ENCODE results near the gene FAM199X. TPM values are rescaled to one million over a fixed set of nuclear protein-coding genes. Genes with fewer than 3 reads are reported as not detected.

FAM199X gene
- total RNA-seq (10 to 100 TPM; 16.7 to 28.2 (median 21.1) TPM), polyA plus RNA-seq (10 to 100 TPM in 2 of 3 donors, 1 to 10 TPM in 1; 8.6 to 23.6 (median 15.9) TPM)
- long read RNA-seq, donor 1, full-length matches to known transcripts: 2 of 2 reads
- long read RNA-seq, donor 1, partial matches to known transcripts: 0 of 2 reads
- long read RNA-seq, donor 1, other reads (novel, unspliced or antisense): 0 of 2 reads
- long read RNA-seq, donor 2, full-length matches to known transcripts: 2 of 30 reads
- long read RNA-seq, donor 2, partial matches to known transcripts: 28 of 30 reads
- long read RNA-seq, donor 2, other reads (novel, unspliced or antisense): 0 of 30 reads
- long read RNA-seq, donor 3, full-length matches to known transcripts: 4 of 4 reads
- long read RNA-seq, donor 3, partial matches to known transcripts: 0 of 4 reads
- long read RNA-seq, donor 3, other reads (novel, unspliced or antisense): 0 of 4 reads
- long read RNA-seq, donor 4, full-length matches to known transcripts: 1 of 2 reads
- long read RNA-seq, donor 4, partial matches to known transcripts: 0 of 2 reads
- long read RNA-seq, donor 4, other reads (novel, unspliced or antisense): 1 of 2 reads
- long read RNA-seq, donor 5, full-length matches to known transcripts: 28 of 36 reads
- long read RNA-seq, donor 5, partial matches to known transcripts: 1 of 36 reads
- long read RNA-seq, donor 5, other reads (novel, unspliced or antisense): 7 of 36 reads
- long read RNA-seq, donor 6, partial matches to known transcripts: 0 of 1 reads
- long read RNA-seq, donor 6, other reads (novel, unspliced or antisense): 1 of 1 reads
- long read RNA-seq, donor 7, full-length matches to known transcripts: 3 of 3 reads
- long read RNA-seq, donor 7, partial matches to known transcripts: 0 of 3 reads
- long read RNA-seq, donor 7, other reads (novel, unspliced or antisense): 0 of 3 reads
- long read RNA-seq, donor 8, full-length matches to known transcripts: 7 of 7 reads
- long read RNA-seq, donor 8, partial matches to known transcripts: 0 of 7 reads
- long read RNA-seq, donor 8, other reads (novel, unspliced or antisense): 0 of 7 reads
- long read RNA-seq, donor 9, partial matches to known transcripts: 11 of 11 reads
- long read RNA-seq, donor 9, other reads (novel, unspliced or antisense): 0 of 11 reads
- long read RNA-seq, donor 10, full-length matches to known transcripts: 1 of 1 reads
- long read RNA-seq, donor 10, partial matches to known transcripts: 0 of 1 reads
- long read RNA-seq, donor 10, other reads (novel, unspliced or antisense): 0 of 1 reads

DNA sequence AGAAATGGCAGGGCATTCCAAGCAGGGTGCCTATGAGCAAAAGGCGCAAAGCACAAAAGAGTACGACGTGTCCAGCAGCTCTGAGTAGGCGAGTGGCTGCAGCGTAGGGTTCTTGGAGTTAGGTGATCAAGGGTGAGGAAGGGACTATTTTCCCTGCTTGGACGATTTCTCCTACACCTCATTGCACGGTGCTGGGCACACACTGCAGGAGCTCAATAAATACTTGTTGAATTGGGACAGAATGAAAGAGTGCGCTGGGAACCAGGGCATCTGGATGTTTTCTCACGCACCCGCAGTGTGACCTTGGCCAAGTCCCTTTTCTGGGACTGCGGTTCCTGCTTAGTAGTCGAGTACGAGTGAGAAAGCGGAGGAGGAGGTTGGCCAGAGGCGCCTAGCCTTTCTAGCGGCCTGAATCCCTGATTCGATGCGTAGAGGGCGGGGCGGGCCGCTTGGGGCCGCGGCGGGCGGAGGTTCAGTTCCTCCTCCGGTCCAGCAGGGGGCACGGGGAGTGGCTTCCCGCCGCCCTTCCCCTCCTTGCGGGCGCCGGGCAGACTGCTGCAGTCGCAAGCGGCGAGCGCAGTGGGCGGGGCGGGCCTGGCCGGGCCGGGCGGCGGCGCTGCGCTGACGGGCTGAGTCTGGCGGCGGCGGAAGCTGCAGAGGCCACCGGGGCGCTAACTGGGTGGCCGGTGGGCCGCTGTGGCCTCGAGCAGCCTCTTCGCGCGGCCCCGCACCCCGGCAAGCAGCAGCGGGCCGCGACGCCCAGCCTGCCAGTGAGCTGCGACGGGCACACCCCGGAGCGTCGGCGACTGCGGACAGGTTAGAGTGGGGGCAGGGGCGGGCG lies at the start of gene FAM199X:
Gene FAM199X (plus strand): TSS at position 560 of the 841 bp plus-strand sequence. CDS start 333 bp downstream, outside the sequence.
- intact Hi-C loops (cut with DNase I): no loop called here
- Histone ChIP-seq H3K27ac (peak within 1 kb of the TSS in 4 of 5 donors; percentile 77 to 95 (median 84)), H3K27me3 (no peaks in the 10 kb centered on the region), H3K4me3 (peak within 1 kb of the TSS in 3 of 4 donors; percentile 18 to 78 (median 50)), H3K4me1 (replicated peaks in 1 of 2) (peaks cover 0 to 11% of the 10 kb centered on the region in 2 donors), H3K9me3 (replicated peaks in 1 of 3) (no peaks in the 10 kb centered on the region), H3K36me3 (replicated peaks in 1 of 2) (no peaks in the 10 kb centered on the region)
- WGBS, 4 donors: 0 to 50% (median 13%) methylated on average over 6 to 59 of the region's 71 CpGs
- DNase-seq: peak; percentile 85 to 93 (median 89)
- peak; percentile 85 to 92 for TF ChIP-seq POLR2A (IDR thresholded peaks at IDR 0.05)
- TF ChIP-seq, protein P1, sequence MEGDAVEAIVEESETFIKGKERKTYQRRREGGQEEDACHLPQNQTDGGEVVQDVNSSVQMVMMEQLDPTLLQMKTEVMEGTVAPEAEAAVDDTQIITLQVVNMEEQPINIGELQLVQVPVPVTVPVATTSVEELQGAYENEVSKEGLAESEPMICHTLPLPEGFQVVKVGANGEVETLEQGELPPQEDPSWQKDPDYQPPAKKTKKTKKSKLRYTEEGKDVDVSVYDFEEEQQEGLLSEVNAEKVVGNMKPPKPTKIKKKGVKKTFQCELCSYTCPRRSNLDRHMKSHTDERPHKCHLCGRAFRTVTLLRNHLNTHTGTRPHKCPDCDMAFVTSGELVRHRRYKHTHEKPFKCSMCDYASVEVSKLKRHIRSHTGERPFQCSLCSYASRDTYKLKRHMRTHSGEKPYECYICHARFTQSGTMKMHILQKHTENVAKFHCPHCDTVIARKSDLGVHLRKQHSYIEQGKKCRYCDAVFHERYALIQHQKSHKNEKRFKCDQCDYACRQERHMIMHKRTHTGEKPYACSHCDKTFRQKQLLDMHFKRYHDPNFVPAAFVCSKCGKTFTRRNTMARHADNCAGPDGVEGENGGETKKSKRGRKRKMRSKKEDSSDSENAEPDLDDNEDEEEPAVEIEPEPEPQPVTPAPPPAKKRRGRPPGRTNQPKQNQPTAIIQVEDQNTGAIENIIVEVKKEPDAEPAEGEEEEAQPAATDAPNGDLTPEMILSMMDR (IDR thresholded peaks at IDR 0.05): peak; percentile 31 to 88 (median 64)

DNA sequence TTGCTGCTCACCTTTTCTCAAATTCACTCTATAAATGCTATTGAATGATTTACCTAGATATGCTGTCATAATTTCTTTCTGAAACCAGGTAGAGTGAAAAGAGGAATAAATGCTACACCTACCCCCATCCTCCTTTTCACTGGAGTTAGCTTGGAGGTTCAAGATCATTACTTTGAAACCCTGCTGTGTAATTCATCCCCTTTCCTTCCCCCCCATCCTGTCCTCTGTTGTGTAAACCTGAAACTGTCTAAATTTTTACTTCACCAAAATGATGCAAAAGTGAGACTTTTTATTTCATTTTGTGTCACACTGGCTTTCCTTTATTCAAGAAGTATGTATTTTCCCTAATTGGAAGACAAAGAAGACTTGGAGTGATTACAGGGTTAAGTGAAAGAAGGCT lies 48.5 kb upstream of the FAM199X start:
- intact Hi-C loops (cut with DNase I): no loop called here
- no peak for DNase-seq
- Histone ChIP-seq H3K9me3 (replicated peaks in 1 of 3) (no peaks in the 10 kb centered on the region), H3K36me3 (replicated peaks in 1 of 2) (no peaks in the 10 kb centered on the region), H3K4me1 (replicated peaks in 1 of 2) (no peaks in the 10 kb centered on the region), H3K27me3 (peaks cover 12% of the 10 kb centered on the region), H3K4me3 (no peak overlapping the region), H3K27ac (no peak overlapping the region)
- TF ChIP-seq, protein P1 (IDR thresholded peaks at IDR 0.05): no peak
- no peak for TF ChIP-seq POLR2A (IDR thresholded peaks at IDR 0.05)

DNA sequence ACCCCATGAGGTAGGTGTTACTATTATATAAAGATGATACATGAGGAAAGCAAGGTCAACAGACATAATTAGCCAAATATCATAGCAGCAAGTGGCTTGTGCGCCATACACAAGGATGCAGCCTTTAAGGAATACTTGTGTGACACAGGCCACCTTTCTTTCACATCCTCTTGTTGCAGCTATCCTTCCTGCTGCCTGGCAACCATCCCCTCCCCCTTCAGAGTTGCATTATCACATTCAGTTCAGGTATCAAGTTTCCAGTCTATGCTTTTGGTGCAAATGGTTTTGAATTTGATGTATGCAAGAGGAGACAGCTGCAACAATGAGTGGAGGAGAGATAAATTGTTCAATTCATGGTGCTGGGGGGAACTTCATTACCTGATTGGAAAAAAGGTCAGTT lies 47.5 kb upstream of the FAM199X start:
- DNase-seq: no peak
- 72 to 93% (median 85%) methylated on average over 1 of the region's 1 CpG for WGBS, 4 donors
- TF ChIP-seq POLR2A (IDR thresholded peaks at IDR 0.05): no peak
- TF ChIP-seq, protein P1 (IDR thresholded peaks at IDR 0.05): no peak
- Histone ChIP-seq H3K27ac (no peak overlapping the region), H3K4me3 (no peak overlapping the region), H3K9me3 (replicated peaks in 1 of 3) (no peaks in the 10 kb centered on the region), H3K36me3 (replicated peaks in 1 of 2) (no peaks in the 10 kb centered on the region), H3K4me1 (replicated peaks in 1 of 2) (no peaks in the 10 kb centered on the region), H3K27me3 (peaks cover 12% of the 10 kb centered on the region)
- intact Hi-C loops (cut with DNase I): no loop called here
